HFF-Myc (cell line): ENCODE results near the gene SIMC1.

Source experiments
- DNase-seq: peaks from one replicate; pipeline ENCODE4 v3.0.0-alpha.2; 2011; ENCODE audit warnings: low read depth; ENCODE audit errors: extremely low read depth
- H3K4me3 ChIP-seq: replicated peaks from 2 replicates; pipeline ENCODE4 v1.5.1; 2011; ENCODE audit warnings: low read depth, mild to moderate bottlenecking, control low read depth, low read length
- TF ChIP-seq, protein P1 (sequence below): IDR thresholded peaks from 2 replicates; pipeline ENCODE4 v1.5.1; 2012; ENCODE audit warnings: mild to moderate bottlenecking, low read depth, low read length, control low read depth; ENCODE audit errors: missing control alignments

The SIMC1 gene

GRCh38 chr5:176388003-176388443 is 149.8 kb downstream of the SIMC1 start:
- DNase-seq, result no peak
- H3K4me3 ChIP-seq, result peak overlapping the region; percentile 85
- TF ChIP-seq, protein P1, sequence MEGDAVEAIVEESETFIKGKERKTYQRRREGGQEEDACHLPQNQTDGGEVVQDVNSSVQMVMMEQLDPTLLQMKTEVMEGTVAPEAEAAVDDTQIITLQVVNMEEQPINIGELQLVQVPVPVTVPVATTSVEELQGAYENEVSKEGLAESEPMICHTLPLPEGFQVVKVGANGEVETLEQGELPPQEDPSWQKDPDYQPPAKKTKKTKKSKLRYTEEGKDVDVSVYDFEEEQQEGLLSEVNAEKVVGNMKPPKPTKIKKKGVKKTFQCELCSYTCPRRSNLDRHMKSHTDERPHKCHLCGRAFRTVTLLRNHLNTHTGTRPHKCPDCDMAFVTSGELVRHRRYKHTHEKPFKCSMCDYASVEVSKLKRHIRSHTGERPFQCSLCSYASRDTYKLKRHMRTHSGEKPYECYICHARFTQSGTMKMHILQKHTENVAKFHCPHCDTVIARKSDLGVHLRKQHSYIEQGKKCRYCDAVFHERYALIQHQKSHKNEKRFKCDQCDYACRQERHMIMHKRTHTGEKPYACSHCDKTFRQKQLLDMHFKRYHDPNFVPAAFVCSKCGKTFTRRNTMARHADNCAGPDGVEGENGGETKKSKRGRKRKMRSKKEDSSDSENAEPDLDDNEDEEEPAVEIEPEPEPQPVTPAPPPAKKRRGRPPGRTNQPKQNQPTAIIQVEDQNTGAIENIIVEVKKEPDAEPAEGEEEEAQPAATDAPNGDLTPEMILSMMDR, result no peak

DNA sequence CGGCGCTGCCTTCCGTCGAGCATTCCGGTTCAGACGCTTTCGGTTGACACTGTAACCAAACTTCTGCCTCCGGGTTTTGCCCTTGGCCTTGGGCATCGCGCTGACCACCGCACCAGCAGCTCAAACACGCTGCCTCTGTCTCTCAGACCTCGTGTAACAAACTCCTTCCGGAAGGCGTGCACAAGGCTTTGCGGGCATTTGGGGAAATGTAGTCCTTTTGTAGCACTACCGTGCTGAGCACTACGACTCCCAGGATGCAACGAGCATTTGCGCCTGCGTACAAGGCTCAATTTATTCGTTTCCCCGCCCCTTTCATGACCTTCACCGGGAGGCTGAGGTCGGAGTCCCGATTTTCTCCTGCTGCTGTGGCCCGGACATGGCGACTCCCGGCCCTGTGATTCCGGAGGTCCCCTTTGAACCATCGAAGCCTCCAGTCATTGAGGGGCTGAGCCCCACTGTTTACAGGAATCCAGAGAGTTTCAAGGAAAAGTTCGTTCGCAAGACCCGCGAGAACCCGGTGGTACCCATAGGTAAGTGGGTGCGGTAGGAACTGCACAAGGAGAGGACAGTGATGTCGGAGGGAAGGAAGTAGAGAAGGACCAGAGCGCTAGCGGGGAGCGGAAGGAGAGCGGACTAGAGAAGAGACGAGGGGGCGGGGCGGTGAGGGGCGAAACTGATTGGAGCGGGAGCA is 150.4 kb downstream of the SIMC1 start, which contains the start of the genes HIGD2A and NOP16:
HIGD2A (plus strand) TSS at position 308 of the 691 bp plus-strand sequence; CDS start at position 377, 69 bp downstream.
NOP16 (minus strand) TSS at position 155 of the 691 bp plus-strand sequence; CDS start at position 96, 59 bp downstream.
- DNase-seq, result peak; percentile 99
- TF ChIP-seq, protein P1, result no peak
- H3K4me3 ChIP-seq, result peak within 1 kb of the TSS; percentile 85

- DNase-seq, result no peak
- TF ChIP-seq, protein P1, result no peak
These were observed 151.2 kb downstream of the SIMC1 start for GRCh38 chr5:176389135-176390123.

GRCh38 chr5:176391479-176391878 is 153.3 kb downstream of the SIMC1 start:
- DNase-seq, result no peak
- TF ChIP-seq, protein P1, result no peak
- no peak overlapping the region for H3K4me3 ChIP-seq

More at GRCh38 chr5:176389135-176390123, 151.2 kb downstream of the SIMC1 start:
- peak overlapping the region; percentile 85 for H3K4me3 ChIP-seq

- H3K4me3 ChIP-seq, result no peak overlapping the region
- DNase-seq, result no peak
- TF ChIP-seq, protein P1, result no peak
These were observed 153.8 kb downstream of the SIMC1 start for GRCh38 chr5:176391999-176392398.

DNA sequence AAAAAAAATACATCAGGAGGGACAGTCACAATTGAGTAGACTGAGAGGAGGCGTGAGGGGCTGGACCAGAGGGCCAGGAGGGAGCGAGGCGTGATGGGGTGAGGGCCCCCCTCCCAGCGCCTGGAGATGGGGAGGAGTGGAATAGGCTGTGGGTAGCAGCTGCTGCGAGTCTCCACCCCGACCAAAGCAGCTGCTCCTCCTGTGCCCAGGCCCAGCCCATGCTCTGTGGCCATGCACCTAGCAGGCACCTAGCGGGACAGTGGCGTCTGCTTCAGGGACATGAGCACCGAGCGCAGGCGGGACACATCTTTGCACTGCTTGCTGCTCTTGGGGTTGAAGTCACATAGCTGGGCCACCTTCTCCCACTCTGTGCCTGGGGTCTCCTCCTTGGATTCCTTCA is 154.3 kb downstream of the SIMC1 start:
- no peak for DNase-seq
- TF ChIP-seq, protein P1, result no peak
- no peak overlapping the region for H3K4me3 ChIP-seq
